NCI-H1105 treated with DMSO at 0.1 percent for 48 hours (cell line): ENCODE results near the gene MYO3B.

Source experiments
- DNase-seq: peaks from one replicate; lab custom pipeline; 2025; lab: John Stamatoyannopoulos, UW

The MYO3B gene

DNA sequence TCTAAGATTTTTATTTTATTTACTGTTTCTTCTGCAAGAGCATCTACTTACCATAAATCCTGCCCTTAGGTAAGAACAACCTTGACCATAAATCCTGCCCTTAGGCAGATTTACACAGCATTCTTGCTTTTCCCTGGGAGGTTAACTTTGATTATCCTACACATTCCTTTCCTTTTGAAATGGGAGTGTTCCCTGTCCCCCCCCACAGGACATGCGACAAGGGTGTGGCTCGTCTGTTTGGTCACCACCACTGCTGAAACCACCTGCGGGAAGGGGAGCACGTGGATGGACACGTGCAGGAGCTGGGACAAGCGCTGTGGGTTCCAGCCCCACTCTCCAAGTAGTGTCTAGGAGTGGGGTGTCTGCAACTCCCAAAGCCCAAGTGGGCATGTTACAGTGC is 297.9 kb downstream of the MYO3B start:
- no peak for DNase-seq

DNA sequence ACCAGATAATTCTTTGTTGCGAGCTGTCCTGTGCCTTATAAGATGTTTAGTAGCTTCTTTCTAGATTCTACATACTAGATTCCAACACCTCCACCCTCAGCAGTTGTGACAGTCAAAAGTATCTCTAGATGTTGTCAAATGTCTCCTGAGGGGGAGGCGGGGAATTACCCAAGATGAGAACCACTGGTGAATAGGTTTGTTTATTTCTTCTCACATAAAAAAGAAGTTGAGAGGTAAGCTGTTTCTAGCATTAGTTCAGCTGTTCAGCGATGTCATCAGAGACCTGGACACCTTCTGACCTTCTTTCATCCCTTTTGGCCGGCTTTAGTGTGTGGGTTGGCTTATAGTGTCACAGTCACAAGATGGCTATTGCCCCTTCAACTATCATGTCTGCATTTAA is 299.7 kb downstream of the MYO3B start:
- no peak for DNase-seq

DNA sequence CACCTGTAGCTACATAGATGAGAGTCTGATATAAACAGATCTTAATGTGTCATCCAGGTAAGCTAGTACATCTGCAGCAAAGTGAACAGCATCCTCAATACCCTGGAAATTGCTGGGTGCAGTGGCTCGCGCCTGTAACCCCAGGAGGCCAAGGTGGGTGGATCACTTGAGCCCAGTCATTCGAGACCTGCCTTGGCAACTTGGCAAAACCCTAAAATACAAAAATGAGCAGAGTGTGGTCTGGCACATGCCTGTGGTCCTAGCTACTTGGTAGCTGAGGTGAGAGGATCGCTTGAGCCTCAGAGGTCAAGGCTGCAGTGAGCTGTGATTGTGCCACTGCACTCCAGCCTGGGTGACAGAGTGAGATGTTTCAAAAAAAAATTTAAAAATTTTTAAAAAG is 303.3 kb downstream of the MYO3B start:
- no peak for DNase-seq

DNA sequence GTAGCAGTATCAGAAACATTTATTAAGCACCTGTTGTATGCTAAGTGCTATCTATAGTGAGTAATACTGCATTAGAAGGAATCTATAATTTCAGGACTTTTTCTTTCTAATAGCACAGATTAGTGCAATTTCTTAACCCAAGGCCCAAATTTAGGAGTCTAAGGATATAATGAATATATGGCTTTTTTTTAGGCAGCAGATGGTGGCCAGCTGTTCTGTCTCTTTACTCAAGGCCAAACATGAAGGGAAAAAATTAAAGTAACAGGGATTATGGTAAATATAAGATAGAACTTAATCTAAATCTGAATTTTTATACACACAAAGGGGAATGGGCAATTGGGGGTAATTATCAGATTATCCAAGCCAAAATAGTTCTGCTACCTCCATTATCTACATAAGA is 306.6 kb downstream of the MYO3B start:
- DNase-seq: no peak

DNA sequence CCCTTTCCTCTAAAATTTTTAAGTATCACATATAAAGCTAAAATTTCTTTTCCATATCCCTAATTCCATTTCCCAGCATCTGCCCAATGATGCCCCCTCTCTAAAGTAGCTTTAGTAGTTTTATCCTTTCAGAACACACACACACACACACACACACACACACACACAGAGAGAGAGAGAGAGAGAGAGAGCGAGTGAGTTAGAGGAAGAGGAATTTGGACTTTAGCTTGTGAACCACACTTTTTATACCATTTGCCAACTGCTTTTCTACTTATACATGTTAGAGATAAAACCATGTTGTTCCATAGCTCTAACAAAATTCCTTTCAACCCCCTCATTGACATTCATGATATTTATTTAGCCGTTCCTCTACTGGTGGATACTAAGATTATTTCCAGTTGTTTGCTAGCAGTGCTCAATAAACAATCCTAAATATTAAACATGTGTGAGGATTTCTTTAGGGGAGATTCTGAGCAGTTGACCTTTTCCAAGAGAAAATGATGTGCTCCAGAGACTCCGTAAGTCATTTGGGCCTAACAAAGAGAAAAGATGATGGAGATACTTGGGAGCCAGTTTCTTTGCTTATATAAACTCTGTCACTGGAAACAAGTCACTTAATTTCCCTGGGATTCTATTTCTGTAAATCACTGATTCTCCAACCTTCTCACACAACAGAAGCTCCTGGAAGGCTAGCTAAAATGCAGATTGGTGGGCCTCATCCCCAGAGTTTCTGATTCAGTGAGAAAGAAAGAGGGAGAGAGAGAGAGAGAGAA is 307.5 kb downstream of the MYO3B start:
- no peak for DNase-seq

DNA sequence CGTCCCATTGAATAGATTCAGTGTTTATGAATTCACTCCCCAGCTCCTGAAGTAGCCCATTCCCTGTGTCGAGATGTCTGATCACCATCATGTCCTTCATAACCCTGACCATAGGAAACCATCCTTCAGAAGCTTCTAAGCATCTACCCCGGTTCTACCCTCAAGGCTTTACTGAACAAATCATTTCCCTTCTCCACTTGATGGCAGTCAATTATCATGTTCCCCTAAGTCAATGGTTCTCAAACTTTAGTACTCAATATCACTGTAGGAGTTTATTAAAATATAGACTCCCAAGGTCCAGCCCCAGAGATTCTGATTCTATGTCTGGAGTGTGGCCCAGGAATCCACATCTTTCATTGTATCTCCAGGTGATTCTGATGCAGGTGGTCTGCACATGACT is 308.8 kb downstream of the MYO3B start:
- no peak for DNase-seq

DNA sequence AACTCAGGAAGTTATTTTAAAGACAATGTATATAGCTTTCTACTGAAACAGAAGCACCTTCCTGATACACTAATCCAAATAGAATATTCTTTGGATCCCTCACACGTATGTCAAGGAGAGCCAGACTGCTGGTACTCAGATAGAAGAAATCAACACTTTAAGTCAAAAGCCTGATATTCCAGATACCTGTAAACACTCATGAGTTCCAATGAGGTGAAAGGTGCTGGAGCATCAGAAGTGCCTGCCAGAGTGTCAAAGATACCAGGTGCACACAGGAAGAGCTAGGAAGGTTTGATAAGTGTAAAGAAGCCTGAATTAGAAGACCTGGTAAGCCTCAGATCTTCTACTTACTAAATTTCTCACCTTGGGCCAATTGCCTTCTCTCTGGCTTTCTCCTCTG is 310.9 kb downstream of the MYO3B start:
- no peak for DNase-seq

DNA sequence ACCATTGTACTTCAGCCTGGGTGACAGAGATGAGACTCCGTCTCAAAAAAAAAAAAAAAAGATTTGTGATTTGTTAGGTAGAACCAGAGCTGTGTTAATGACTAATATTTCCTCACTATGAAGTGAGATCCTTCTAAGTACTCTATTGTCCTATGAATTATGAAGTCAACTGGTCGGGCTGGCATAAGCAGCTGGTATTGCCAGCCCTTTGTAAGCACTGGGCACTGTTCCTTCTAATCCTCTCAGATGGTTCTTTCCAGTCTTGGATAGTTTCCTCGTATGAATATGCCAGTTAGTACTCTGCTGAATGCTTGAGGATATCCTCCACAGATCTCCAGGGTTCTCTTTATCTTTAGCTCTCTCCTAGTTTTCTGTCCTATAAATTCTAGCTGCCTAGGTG is 314.1 kb downstream of the MYO3B start:
- DNase-seq: no peak

DNA sequence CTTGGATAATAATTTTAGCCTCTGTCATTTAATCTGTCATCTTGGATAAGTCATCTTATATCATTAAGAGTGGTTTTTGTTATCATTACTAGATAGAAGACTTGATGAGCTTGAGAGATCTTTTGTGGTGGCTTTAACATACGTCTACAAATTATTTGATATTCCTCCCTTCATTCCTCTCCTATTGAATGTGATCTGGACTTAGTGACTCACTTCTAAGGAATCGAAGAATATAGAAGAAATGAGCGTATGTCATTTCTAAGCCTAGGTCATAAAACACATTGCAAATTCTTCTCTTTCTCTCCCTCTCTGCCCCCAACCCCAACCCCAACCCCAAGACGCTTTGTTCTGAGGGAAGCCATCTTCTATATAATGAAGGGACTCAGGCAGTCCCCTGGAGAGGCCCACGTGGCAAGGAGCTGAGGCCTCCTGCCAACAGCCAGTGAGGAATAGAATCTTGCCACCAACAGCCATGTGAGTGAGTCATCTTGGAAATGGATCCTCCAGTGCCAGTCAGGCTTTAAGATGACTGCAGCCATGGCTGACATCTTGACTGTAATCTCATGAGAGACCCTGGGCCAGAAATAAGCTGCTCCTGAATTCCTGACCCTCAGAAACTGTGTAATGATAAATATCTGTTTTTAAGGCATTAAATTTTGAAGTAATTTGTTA is 315.6 kb downstream of the MYO3B start:
- DNase-seq: no peak

DNA sequence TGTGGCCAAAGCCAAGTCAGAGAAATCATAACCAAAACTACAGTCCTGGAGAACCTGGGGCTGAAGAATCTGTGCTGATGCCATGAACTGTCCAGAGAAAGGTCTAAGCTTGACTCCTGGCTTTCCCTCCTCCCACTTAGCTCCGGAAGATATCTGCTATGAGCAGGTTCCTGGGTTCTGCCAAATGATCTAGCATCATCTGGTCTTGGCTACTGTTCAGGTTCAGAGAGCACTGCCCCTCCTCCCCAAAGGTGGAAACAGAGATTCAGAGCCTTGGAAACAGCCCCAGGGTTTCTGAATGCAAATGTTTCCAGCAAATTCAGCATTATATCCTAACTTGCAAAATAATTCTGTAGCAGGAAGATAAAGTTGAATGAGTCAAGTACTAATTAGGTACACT is 317.9 kb downstream of the MYO3B start:
- no peak for DNase-seq

DNA sequence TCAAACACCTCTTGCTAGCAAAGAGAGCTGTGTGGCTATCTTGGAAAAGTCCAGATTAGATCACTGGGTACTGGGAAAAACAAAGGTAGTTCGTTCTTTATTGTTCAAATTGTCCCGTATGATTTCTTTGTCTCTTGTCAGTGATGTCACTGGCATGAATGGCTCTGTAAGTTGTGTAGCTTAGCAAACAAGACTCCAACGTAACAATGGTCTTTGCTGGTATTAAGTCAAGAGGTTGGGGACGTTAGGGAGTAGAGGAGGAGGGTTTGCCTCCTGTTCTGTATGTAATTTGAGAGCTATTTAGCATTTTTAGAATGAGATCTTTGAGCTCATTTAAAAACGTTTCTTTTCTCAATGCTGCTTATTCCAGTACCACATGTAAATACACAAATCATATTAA is 320.7 kb downstream of the MYO3B start:
- DNase-seq: peak; percentile 4

DNA sequence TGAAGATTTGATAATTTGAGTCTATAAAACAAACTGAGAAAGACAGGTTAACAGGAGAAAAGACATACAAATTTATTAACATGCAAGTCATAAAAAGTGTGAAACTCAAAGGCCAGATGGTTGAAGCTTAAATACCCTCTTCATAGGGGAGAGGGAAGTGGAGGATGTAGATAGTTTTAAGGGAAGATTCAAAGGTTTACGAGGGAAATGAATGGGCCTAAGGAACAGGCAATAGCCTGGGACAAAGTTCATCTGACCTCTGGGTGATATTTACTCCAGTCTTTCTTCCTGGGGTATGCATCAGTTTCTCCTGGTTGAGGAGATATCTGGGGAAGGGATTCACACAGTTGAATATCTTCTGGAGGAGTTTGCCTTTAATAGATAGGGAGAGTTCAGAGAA is 322.2 kb downstream of the MYO3B start:
- no peak for DNase-seq

DNA sequence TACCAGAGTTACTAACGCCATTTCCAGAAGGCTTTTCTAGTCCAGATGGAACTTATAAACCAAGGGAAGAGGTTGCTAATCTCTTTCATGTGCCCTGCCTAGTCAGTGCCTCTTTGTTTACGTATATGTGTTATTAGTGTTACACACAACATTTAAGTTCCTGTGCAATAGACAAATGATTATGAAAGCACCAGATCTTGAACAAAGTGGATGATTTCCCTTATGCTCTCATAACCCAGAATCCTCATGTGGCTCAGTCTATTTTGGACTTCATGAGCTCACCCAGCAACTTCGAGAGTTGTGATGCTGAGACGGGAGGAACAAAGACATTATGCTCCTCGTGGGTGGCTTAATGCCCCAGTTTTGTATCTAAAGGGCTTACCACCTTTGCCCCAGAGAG is 322.8 kb downstream of the MYO3B start:
- no peak for DNase-seq

DNA sequence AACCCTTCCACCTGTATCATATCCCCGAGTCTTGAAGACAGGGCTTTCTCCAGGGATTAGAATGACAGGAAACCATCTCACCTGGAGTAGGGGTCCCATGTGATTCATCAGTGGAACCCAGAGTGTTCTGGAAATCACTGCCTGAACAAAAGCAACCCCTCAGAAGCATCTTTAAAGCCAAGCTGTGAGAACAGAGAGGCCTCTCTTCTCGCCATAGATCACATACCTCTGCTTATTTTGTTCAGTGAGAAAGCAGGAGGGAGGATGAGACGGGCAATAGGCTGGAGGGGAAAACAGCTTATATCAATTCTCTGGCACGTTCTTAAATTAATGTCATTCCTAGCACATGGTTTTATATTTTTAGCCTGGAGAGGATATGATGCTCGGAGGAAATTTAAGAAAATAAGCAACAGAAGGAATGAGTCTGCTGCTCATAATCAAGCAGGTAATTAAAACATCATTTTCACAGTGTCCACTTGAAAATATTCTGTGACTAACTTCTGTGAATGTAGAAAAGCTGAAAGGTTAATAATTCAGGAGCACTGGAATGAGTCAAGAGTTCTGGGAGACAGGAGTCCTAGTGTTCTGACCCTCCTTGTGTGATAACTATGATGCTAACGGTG is 323.6 kb downstream of the MYO3B start:
- no peak for DNase-seq

DNA sequence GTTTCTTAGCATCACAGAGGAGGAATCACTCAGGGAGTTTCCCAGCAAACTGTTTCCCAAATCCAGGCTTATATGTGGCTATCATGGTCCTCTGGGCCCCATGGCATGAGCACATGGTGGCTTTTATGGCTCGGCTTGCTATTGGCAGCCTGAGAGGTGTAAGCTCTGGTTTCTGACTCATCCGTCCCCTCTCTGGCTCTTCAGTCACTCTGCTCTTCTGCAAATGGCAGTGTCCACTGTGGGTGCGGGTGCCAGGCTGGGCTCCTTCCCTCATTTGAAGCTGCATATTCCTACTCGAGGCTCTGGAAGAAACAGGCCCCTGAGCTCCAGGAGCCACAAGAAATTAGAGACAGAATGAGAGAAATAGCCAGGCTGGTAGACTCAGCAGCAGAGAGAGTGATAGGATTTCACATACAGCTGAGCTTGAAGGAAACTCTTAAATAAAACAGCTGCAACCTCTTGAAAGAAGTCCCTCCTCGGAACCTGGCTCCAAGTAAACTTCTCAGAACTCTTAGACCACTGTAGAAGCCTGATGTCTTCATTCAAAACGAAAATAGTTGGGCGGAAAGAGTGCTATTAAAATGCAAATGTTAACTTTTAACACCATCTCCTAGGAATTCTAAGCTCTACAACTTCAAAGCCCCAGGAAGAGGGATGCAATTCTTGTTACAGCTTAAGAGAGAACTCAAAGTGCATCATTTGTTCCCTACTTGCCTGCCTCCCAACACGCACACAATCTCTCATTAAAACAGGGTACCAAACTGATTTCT is 324.6 kb downstream of the MYO3B start:
- no peak for DNase-seq

DNA sequence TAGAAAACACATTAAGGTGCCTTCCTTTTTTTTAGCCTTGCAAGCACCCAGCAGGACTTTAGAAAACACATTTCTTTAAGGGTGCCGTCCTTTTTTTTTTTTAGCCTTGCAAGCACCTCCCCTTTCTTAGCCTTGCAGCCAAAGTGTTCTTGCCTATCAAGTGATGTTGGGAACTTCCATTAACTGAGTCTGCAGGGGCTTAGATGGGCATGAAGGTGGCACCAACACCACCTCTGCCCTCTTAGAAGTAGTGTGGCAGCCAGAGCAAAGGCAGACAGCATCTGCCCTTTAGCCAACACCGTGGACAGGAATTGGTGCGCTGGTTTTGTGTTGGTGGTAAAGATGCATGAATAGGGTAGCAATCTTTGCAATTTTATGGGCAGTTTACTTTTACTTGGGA is 325.6 kb downstream of the MYO3B start:
- no peak for DNase-seq

DNA sequence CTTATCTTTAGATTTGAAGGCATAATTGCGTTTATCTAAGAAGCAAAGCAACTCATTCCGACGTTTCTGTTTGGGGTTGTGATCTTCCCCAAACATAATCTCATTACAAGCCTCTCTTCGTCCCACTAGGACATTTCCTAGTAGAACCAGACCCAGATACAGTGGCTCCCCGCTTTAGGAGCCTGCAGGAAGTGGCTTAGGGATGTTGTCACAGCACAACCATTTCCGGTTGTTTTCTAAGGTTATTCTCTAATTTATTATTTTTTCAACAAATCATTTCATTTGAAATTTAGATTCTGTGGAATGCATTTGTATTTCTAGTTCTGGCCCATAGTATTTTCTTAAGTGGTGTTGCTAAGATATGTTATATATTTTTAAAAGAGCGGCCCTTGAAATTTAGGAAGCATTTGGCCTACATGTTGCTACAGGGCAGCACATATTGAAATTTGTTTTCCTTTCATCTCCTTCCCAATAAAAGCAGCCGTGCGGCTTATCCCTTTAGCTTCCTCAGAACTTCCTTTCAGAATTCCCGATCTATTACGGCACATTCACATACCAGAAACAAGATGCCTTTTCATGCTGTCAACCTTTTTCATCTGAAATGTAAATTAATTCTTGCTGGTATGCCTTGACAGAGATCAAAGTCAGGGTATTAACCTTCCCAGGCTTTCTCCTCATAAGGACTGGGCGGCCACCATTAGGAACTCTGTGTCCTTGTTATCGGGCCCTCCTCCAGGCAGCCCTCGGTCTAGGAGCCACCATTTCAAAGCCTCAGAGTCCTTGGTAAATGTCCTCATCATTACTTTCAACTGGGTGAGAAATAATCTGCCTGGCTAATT is 326.2 kb downstream of the MYO3B start:
- no peak for DNase-seq

DNA sequence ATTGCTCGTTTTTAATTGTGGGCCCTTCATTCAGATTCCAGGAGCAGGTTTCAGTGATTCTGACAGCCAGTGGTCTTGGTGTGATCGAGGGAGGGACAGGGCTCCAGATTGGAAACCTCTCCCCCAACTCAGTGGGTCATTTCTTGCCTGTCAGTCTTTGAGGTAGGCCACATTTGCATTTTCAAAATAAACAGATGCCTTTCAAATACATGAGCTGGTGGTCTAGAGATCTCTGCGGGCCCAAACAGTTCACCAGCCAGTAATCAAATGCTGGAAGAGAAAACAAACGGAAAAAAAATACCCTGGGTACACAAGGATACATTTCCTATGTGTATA is 326.8 kb downstream of the MYO3B start:
- no peak for DNase-seq

DNA sequence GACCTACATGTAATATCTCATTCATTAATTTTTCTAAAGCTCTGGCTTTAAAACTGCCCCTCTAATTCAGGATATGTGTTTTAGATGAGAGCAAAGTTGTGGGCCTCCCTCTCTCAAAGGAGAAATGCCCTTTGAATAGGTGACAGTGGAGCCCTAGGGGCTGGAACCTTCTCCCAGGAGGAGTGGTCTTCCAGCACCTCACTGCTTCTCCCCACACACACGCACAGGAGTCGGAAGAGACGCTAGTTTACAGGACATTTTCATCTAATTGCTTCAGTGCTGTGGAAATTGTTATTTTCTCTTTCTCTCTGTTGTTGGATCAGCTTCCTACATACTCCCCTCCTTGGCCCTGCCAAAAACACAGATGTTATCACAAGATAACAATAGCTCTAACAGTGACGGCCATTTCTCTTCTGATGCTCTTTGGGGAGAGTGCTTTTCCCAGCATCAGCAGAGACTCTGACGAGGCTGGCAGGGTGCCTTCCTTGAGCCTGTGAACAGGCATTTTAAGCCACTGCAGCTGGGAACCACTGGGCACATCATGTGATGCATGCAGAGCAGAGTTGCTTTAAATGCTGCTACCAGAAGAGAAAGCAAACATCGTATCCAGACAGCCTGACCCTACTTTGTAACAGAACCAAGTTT is 327.8 kb downstream of the MYO3B start:
- DNase-seq: no peak

DNA sequence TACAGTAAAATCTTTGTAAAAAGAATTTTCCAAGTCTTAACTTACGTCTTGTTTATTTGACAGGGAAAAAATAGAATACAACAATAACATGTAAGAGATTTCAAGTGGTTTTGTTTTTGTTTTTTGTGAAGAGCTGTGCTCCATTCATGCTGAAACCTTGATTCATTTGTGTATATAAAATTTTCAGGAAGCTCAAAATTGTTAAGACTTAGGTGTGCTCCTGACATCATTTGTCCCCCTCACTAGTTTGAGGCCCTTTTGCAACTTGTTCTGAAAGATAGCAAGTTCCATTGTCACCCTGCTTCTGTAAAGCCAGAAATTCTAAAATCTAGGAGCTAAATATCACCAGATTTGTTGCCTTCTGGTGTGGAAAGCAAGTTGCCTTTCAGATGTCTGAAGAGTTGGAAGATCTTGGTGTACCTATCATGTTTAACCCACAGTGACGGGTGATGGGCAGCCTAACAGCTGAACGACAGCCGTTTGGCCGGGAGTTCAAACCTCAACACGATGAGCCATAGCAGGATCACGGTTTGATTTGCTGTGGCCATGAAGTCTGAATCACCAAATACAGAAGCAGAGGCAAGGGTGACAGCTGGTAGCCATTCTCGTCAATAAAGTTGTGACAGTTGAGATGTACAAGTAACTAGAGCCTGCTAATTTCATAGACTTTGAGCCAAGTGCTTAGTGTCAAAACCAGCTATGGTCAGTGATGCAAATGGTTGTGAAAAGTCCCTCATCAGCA is 331.7 kb downstream of the MYO3B start:
- DNase-seq: no peak

DNA sequence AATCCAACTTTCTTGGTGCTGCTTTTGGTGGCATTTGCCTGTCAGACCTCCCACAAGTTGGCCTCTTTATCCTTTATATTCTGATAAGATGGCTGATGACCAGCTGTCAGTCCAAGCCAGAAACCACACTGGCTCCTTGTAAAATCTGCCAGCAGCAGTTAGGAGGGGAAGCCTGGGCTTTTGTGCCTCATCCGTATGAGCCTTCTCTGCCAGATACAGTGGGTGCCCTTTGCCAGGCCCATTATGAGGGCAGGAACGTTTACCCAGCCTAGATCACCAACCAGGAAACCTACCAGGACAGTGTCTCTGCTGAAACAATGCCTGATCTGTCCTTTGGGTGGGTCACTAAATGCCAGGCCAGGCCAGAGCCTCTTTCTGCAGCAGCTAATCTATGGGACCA is 334.3 kb downstream of the MYO3B start:
- DNase-seq: no peak
